Right lobe of liver (tissue), 4 donors: Measurements from ENCODE around the gene GUCD1.

ENCODE experiments used
- CTCF ChIP-seq, 4 donors: fragments of 200-600 bp in 3 of 4; fragments of 450-650 bp in 1 of 4; IDR thresholded peaks; one replicate each; pipeline versions ENCODE4 v1.5.1 to v1.8.0; 2016 to 2022; ENCODE audit warnings: antibody characterized with exemption in 4 of 4, mild to moderate bottlenecking in 2 of 4
- POLR2A ChIP-seq: fragments of 450-650 bp; IDR thresholded peaks from one replicate; pipeline ENCODE4 v1.6.1; 2017; ENCODE audit warnings: antibody characterized with exemption, mild to moderate bottlenecking
- donor health status: DM: no; HTN: no; CAD: no.
- donor health status: DM: no; HTN: no; CAD: no.
- donor health status: DM: no; HTN: yes; CAD: no.

GRCh38 chr22:24578355-24579257, 23.7 kb upstream of the GUCD1 start:
- no peak for TF ChIP-seq CTCF (IDR thresholded peaks at IDR 0.05)
- no peak for TF ChIP-seq POLR2A
